Lower leg skin (tissue), 4 donors: ENCODE data around the gene VPS41. TPM values are rescaled to one million over a fixed set of nuclear protein-coding genes. Genes with fewer than 3 reads are reported as not detected.

Experiments used
- DNase-seq, 2 donors: peaks; one replicate each; pipeline ENCODE4 v3.0.0-alpha.2; 2019; ENCODE audit warnings: low spot score in 2 of 2
- H3K4me3 ChIP-seq: fragments of 200-600 bp; sonication (generic); 2 replicates; pipeline ENCODE4 v1.5.1; 2017; ENCODE audit warnings: mild to moderate bottlenecking, low read depth; ENCODE audit not compliant: poor library complexity, severe bottlenecking
- POLR2A ChIP-seq, 2 donors: fragments of 450-650 bp; IDR thresholded peaks; one replicate each; pipeline ENCODE4 v1.6.1; 2016 to 2017; ENCODE audit warnings: antibody characterized with exemption in 2 of 2, mild to moderate bottlenecking in 1 of 2, moderate library complexity in 1 of 2
- WGBS, 2 donors: methylation state at CpG; one replicate each; pipeline ENCODE4 v1.1.5; 2018; 5-methylcytosine and 5-hydroxymethylcytosine counted together
- intact Hi-C: fragments of 100-400 bp; cut with DNase I; formaldehyde crosslinking; loops from one replicate; pipeline ENCODE4 v1.15.0; 2023; ENCODE audit warnings: low total_unique reads
- total RNA-seq, 4 donors: library from RNA; depleted of rRNA; stranded (reverse); fragments of >200 nt; gene quantifications; one replicate each; pipeline ENCODE4 v1.1.0, GENCODE V29; 2016
- TF ChIP-seq, protein P1 (sequence below), 3 donors: fragments of 450-650 bp; IDR thresholded peaks; one replicate each; pipeline ENCODE4 v1.5.1; 2016; ENCODE audit warnings: antibody characterized with exemption in 3 of 3, mild to moderate bottlenecking in 3 of 3, moderate library complexity in 2 of 3

VPS41 gene
- total RNA-seq, 4 donors from 2014 or later, result 37.8 to 47.7 (median 41.0) TPM

DNA sequence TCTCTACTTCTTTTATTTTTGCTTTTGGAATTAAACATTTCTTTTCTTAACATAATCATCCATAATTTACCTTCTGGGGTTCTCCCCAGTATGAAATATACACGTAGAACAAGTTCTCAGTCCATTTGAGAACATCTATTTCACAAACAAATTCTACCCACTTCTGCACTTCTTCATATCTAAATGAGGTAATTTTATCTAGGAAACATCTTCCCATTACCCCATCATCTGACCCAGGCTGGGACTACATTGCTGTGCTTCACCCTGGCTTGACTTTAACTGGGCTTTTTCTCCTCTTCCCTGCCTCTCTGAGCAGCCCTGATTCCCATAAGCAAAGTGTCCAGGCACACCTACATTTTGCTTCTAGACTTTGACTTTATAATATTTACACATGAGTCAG lies 234.5 kb downstream of the VPS41 start:
- WGBS, 2 donors, result 79 to 86% methylated on average over 1 of the region's 1 CpG
- intact Hi-C loops, result no loop called here
- H3K4me3 ChIP-seq, result no peak overlapping the region
- DNase-seq, result no peak
- TF ChIP-seq, protein P1, sequence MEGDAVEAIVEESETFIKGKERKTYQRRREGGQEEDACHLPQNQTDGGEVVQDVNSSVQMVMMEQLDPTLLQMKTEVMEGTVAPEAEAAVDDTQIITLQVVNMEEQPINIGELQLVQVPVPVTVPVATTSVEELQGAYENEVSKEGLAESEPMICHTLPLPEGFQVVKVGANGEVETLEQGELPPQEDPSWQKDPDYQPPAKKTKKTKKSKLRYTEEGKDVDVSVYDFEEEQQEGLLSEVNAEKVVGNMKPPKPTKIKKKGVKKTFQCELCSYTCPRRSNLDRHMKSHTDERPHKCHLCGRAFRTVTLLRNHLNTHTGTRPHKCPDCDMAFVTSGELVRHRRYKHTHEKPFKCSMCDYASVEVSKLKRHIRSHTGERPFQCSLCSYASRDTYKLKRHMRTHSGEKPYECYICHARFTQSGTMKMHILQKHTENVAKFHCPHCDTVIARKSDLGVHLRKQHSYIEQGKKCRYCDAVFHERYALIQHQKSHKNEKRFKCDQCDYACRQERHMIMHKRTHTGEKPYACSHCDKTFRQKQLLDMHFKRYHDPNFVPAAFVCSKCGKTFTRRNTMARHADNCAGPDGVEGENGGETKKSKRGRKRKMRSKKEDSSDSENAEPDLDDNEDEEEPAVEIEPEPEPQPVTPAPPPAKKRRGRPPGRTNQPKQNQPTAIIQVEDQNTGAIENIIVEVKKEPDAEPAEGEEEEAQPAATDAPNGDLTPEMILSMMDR (IDR thresholded peaks at IDR 0.05), result no peak
- no peak for TF ChIP-seq POLR2A (IDR thresholded peaks at IDR 0.05)

DNA sequence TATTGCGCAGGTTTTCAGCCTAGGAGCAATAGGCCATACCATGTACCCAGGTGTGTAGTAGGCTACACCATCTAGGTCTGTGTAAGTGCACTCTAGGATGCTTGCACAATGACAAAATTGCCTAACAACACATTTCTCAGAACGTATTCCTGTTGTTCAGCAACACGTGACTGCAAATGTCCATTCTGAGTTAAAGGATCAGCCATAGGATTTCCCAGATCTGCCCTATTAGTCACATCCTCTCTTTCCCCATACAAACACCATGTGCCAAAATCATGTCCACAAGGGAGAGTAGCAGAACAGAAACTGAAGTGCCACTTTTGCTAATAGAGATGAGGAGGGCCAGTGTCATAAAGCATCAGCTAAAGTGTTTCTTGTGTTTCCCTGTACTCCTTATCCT lies 235.2 kb downstream of the VPS41 start:
- TF ChIP-seq, protein P1 (IDR thresholded peaks at IDR 0.05), result no peak
- TF ChIP-seq POLR2A (IDR thresholded peaks at IDR 0.05), result no peak
- no peak for DNase-seq
- intact Hi-C loops, result no loop called here
- no peak overlapping the region for H3K4me3 ChIP-seq
- WGBS, 2 donors, result 65 to 73% methylated on average over 3 of the region's 3 CpGs

Other genes starting within 250 kb of the VPS41 start
- gene POU6F2, start 68.7 kb upstream of the VPS41 start, total RNA-seq, result under 1 TPM in 1 of 4 donors, not detected in 3; 0.36 TPM